IMR-90 (cell line): Measurements from ENCODE around the gene SEPTIN3. TPM values are rescaled to one million over a fixed set of nuclear protein-coding genes. Genes with fewer than 3 reads are reported as not detected.

Source experiments
- ATAC-seq: fragments of 200-7000 bp; cut with Tn5 transposase; 2 replicates; pipeline ENCODE4 v1.9.1; 2020; ENCODE audit warnings: low read depth, mild to moderate bottlenecking, moderate library complexity
- BruUV-seq: library from RNA; stranded (reverse); fragments of 400-500 nt; replicated peaks from 2 replicates; lab custom pipeline; 2021; lab: Mats Ljungman, UMichigan
- CTCF ChIA-PET: fragments of 300-600 bp; formaldehyde crosslinking; extraction: SDS; loops from one replicate; lab custom pipeline; 2021; ENCODE audit warnings: antibody characterized with exemption; lab: Yijun Ruan, JAX
- POLR2A ChIA-PET: fragments of 300-600 bp; sonication (Branson Sonifier 250); formaldehyde crosslinking; loops from one replicate; lab custom pipeline; 2022; ENCODE audit warnings: antibody characterized with exemption; ENCODE audit not compliant: unreplicated experiment; lab: Charles Lee
- DNase-seq: peaks from one replicate; pipeline ENCODE4 v3.0.0; 2013
- H2AFZ ChIP-seq: replicated peaks from 2 replicates; pipeline ENCODE3; 2013; ENCODE audit warnings: low read length, mild to moderate bottlenecking; ENCODE audit not compliant: poor library complexity
- H2AK5ac ChIP-seq: 2 replicates; pipeline ENCODE4 v1.6.1; 2013; ENCODE audit warnings: low read depth, low read length, inconsistent platforms
- H2AK9ac ChIP-seq: replicated peaks from 2 replicates; pipeline ENCODE3; 2013; ENCODE audit warnings: mild to moderate bottlenecking, low read depth, low read length, moderate library complexity; ENCODE audit not compliant: poor library complexity
- H2BK120ac ChIP-seq: 2 replicates; pipeline ENCODE4 v1.6.1; 2013; ENCODE audit warnings: low read depth, low read length, inconsistent platforms
- H2BK15ac ChIP-seq: 3 replicates; pipeline ENCODE4 v1.6.1; 2013; ENCODE audit warnings: low read depth, low read length, inconsistent platforms
- H2BK20ac ChIP-seq: 2 replicates; pipeline ENCODE4 v1.6.1; 2013; ENCODE audit warnings: low read depth, mild to moderate bottlenecking, inconsistent platforms, low read length, moderate library complexity
- H2BK5ac ChIP-seq: 2 replicates; pipeline ENCODE4 v1.6.1; 2013; ENCODE audit warnings: mild to moderate bottlenecking, low read depth, low read length, inconsistent platforms; ENCODE audit not compliant: poor library complexity, severe bottlenecking
- H3K14ac ChIP-seq: replicated peaks from 2 replicates; pipeline ENCODE4 v1.6.1; 2013; ENCODE audit warnings: low read depth, low read length, inconsistent platforms
- H3K18ac ChIP-seq: 2 replicates; pipeline ENCODE4 v1.6.1; 2013; ENCODE audit warnings: low read depth, low read length, control low read depth
- H3K23ac ChIP-seq: 2 replicates; pipeline ENCODE4 v1.6.1; 2013; ENCODE audit warnings: low read depth, low read length, inconsistent platforms
- H3K27ac ChIP-seq: 2 replicates; pipeline ENCODE4 v1.5.1; 2013; ENCODE audit warnings: mild to moderate bottlenecking, control low read depth, low read length; ENCODE audit not compliant: insufficient read depth
- H3K27me3 ChIP-seq: 2 replicates; pipeline ENCODE4 v1.6.1; 2013; ENCODE audit warnings: low read length; ENCODE audit not compliant: control insufficient read depth, insufficient read depth
- H3K36me3 ChIP-seq: 2 replicates; pipeline ENCODE4 v1.6.1; 2013; ENCODE audit warnings: low read length, mixed read lengths; ENCODE audit not compliant: control insufficient read depth, insufficient read depth
- H3K4ac ChIP-seq: 2 replicates; pipeline ENCODE4 v1.6.1; 2013; ENCODE audit warnings: low read depth, low read length, inconsistent platforms
- H3K4me1 ChIP-seq: 2 replicates; pipeline ENCODE4 v1.6.1; 2013; ENCODE audit warnings: low read length, mixed read lengths; ENCODE audit not compliant: control insufficient read depth, insufficient read depth
- H3K4me2 ChIP-seq: 2 replicates; pipeline ENCODE4 v1.6.1; 2013; ENCODE audit warnings: low read depth, mild to moderate bottlenecking, control low read depth, low read length, moderate library complexity
- H3K4me3 ChIP-seq: 2 replicates; pipeline ENCODE4 v1.5.1; 2013; ENCODE audit warnings: low read depth, mild to moderate bottlenecking, control low read depth, low read length, moderate library complexity; ENCODE audit not compliant: insufficient read depth
- H3K56ac ChIP-seq: 2 replicates; pipeline ENCODE4 v1.6.1; 2013; ENCODE audit warnings: low read length, inconsistent platforms; ENCODE audit not compliant: insufficient read depth; ENCODE audit errors: extremely low read depth
- H3K79me1 ChIP-seq, 2 experiments: 2 replicates each; pipeline ENCODE4 v1.6.1; 2013; ENCODE audit warnings: low read length in 2 of 2, inconsistent platforms in 1 of 2, low read depth in 1 of 2
- H3K9ac ChIP-seq: 2 replicates; pipeline ENCODE4 v1.6.1; 2013; ENCODE audit warnings: low read depth, low read length, control low read depth
- H3K9me1 ChIP-seq: 2 replicates; pipeline ENCODE4 v1.6.1; 2013; ENCODE audit warnings: low read length, inconsistent platforms; ENCODE audit not compliant: insufficient read depth
- H3K9me3 ChIP-seq: 2 replicates; pipeline ENCODE4 v1.6.1; 2013; ENCODE audit warnings: low read length; ENCODE audit not compliant: control insufficient read depth, insufficient read depth
- H4K20me1 ChIP-seq: 2 replicates; pipeline ENCODE4 v1.6.1; 2013; ENCODE audit warnings: low read length, inconsistent platforms; ENCODE audit not compliant: insufficient read depth
- H4K5ac ChIP-seq: 2 replicates; pipeline ENCODE4 v1.6.1; 2013; ENCODE audit warnings: mild to moderate bottlenecking, low read depth, low read length, control low read depth
- H4K8ac ChIP-seq, 2 experiments: 2 replicates each; pipeline ENCODE4 v1.6.1; 2013; ENCODE audit warnings: low read depth in 2 of 2, low read length in 2 of 2, control low read depth in 1 of 2, inconsistent platforms in 1 of 2
- H4K91ac ChIP-seq: 2 replicates; pipeline ENCODE4 v1.6.1; 2013; ENCODE audit warnings: low read depth, low read length, inconsistent platforms; ENCODE audit not compliant: insufficient read depth
- BHLHE40 ChIP-seq: fragments of 150-350 bp; IDR thresholded peaks from 2 replicates; pipeline ENCODE4 v1.6.1; 2016; ENCODE audit warnings: mild to moderate bottlenecking, low read depth, low read length
- CHD1 ChIP-seq: IDR thresholded peaks from 2 replicates; pipeline ENCODE4 v1.6.1; 2012; ENCODE audit warnings: low read depth, low read length, improper control_type of control experiment
- CTCF ChIP-seq: conservative IDR thresholded peaks from 2 replicates; pipeline ENCODE4 v1.5.1; 2012; ENCODE audit warnings: mild to moderate bottlenecking, low read depth, low read length, improper control_type of control experiment
- ELK1 ChIP-seq: fragments of 150-350 bp; IDR thresholded peaks from 2 replicates; pipeline ENCODE4 v1.6.1; 2016; ENCODE audit warnings: low read depth, mild to moderate bottlenecking, low read length, moderate library complexity, borderline replicate concordance
- FOS ChIP-seq: fragments of 150-350 bp; IDR thresholded peaks from 2 replicates; pipeline ENCODE4 v1.6.1; 2016; ENCODE audit warnings: low read depth, low read length
- MAZ ChIP-seq: IDR thresholded peaks from 2 replicates; pipeline ENCODE4 v1.6.1; 2012; ENCODE audit warnings: low read depth, mild to moderate bottlenecking, low read length, improper control_type of control experiment, moderate library complexity, borderline replicate concordance
- MXI1 ChIP-seq: IDR thresholded peaks from 2 replicates; pipeline ENCODE4 v1.6.1; 2012; ENCODE audit warnings: low read depth, mild to moderate bottlenecking, low read length, moderate library complexity, borderline replicate concordance
- NFE2L2 ChIP-seq: fragments of 150-350 bp; IDR thresholded peaks from 2 replicates; pipeline ENCODE4 v1.6.1; 2016; ENCODE audit warnings: low read depth, mild to moderate bottlenecking, low read length
- POLR2A ChIP-seq: IDR thresholded peaks from 2 replicates; pipeline ENCODE4 v1.6.1; 2012; ENCODE audit warnings: mild to moderate bottlenecking, low read depth, low read length
- RAD21 ChIP-seq: IDR thresholded peaks from 2 replicates; pipeline ENCODE4 v1.6.1; 2012; ENCODE audit warnings: low read length, improper control_type of control experiment
- RFX5 ChIP-seq: IDR thresholded peaks from 2 replicates; pipeline ENCODE4 v1.8.0; 2012; ENCODE audit warnings: low read depth, mild to moderate bottlenecking, low read length, moderate library complexity
- USF2 ChIP-seq: fragments of 150-350 bp; IDR thresholded peaks from 2 replicates; pipeline ENCODE4 v1.6.1; 2017; ENCODE audit warnings: mild to moderate bottlenecking, antibody characterized with exemption, low read length, low read depth
- WGBS, 2 experiments: methylation state at CpG; one replicate each; pipeline versions ENCODE4 v1.1.5 to v1.1.7; 2013; ENCODE audit warnings: missing lambda C conversion rate in 2 of 2; ENCODE audit not compliant: insufficient read length in 1 of 2; ENCODE audit errors: extremely low coverage in 2 of 2; 5-methylcytosine and 5-hydroxymethylcytosine counted together
- dilution Hi-C: fragments of 300-500 bp; cut with HindIII; formaldehyde crosslinking; loops from one replicate; pipeline ENCODE4 v1.14.3; 2018; ENCODE audit warnings: low sequenced_read_pairs; ENCODE audit not compliant: unreplicated experiment
- in situ Hi-C: fragments of 300-500 bp; cut with MboI; formaldehyde crosslinking; loops from 3 replicates; pipeline ENCODE4 v1.14.3; 2019; ENCODE audit warnings: low sequenced_read_pairs, inconsistent platforms, mixed read lengths
- intact Hi-C: fragments of 100-400 bp; cut with micrococcal nuclease; formaldehyde crosslinking; loops from 2 replicates; pipeline ENCODE4 v1.10.0; 2022
- polyA plus RNA-seq, 3 experiments: library from polyadenylated mRNA; depleted of rRNA; stranded (reverse); fragments of >200 nt; gene quantifications; 2 replicates each; pipeline ENCODE4 v1.2.3, GENCODE V29; 2012; ENCODE audit warnings: low replicate concordance in 1 of 3
- total RNA-seq: library from RNA; depleted of rRNA; stranded (reverse); fragments of >200 nt; gene quantifications from 2 replicates; pipeline ENCODE4 v1.2.3, GENCODE V29; 2012

Gene SEPTIN3
- total and polyA plus RNA-seq, 2 of the 4 experiments (the other 2 are of a cell fraction), result 0.15 to 0.18 TPM

- BruUV-seq, result no TSS peak
- no peak overlapping the region for H3K4me3 ChIP-seq
- CTCF ChIA-PET, result no interaction called here
These were observed 36.9 kb upstream of the SEPTIN3 start for GRCh38 chr22:41932353-41932752.

More at GRCh38 chr22:41932353-41932752, 36.9 kb upstream of the SEPTIN3 start:
- H3K9me1 ChIP-seq, result no peaks in the 10 kb centered on the region; the same call in 1 of the 2 replicates
- no peak overlapping the region for H3K23ac ChIP-seq
- no peaks in the 10 kb centered on the region for H3K4me1 ChIP-seq
- H3K4me2 ChIP-seq, result no peak overlapping the region
- DNase-seq (no peak), ATAC-seq (no peak)
- POLR2A ChIA-PET, result no interaction called here
- H2BK5ac ChIP-seq, result no peak overlapping the region
- no peak overlapping the region for H3K18ac ChIP-seq
- intact Hi-C loops (no loop called here), dilution Hi-C loops (no loop called here), in situ Hi-C loops (no loop called here)
- no peaks in the 10 kb centered on the region for H3K79me1 ChIP-seq
- no peak overlapping the region for H2AK9ac ChIP-seq
- no peaks in the 10 kb centered on the region for H3K36me3 ChIP-seq
- H4K91ac ChIP-seq, result no peak overlapping the region
- H3K9me3 ChIP-seq, result no peaks in the 10 kb centered on the region
- no peak for TF ChIP-seq POLR2A
- no peak for TF ChIP-seq BHLHE40
- TF ChIP-seq RAD21, result no peak
- TF ChIP-seq FOS, result no peak
- no peak for TF ChIP-seq MAZ
- no peak for TF ChIP-seq USF2
- TF ChIP-seq RFX5, result no peak
- TF ChIP-seq NFE2L2, result no peak
- TF ChIP-seq MXI1, result no peak
- TF ChIP-seq ELK1, result no peak
- no peak for TF ChIP-seq CTCF
- no peak for TF ChIP-seq CHD1
- no peak overlapping the region for H3K4ac ChIP-seq
- no peak overlapping the region for H3K56ac ChIP-seq
- H3K14ac ChIP-seq, result no peak overlapping the region
- WGBS, 2 experiments, result 100% methylated on average over 1 of the region's 12 CpGs; no CpG with 5 or more reads in 1 of the 2 experiments
- H4K8ac ChIP-seq, result no peak overlapping the region
- H4K5ac ChIP-seq, result no peak overlapping the region
- no peak overlapping the region for H3K27ac ChIP-seq
- H2BK120ac ChIP-seq, result no peak overlapping the region
- no peak overlapping the region for H2BK20ac ChIP-seq
- H3K27me3 ChIP-seq, result no peaks in the 10 kb centered on the region
- no peak overlapping the region for H2BK15ac ChIP-seq
- no peaks in the 10 kb centered on the region; the same call in 1 of the 2 replicates for H4K20me1 ChIP-seq
- H3K9ac ChIP-seq, result no peak overlapping the region
- no peak overlapping the region for H2AFZ ChIP-seq
- no peak overlapping the region for H2AK5ac ChIP-seq
